GM19467 (cell line): ENCODE data around the gene ARL14EP.

Experiments used
- ATAC-seq: cut with Tn5 transposase; IDR thresholded peaks from one replicate; pipeline ENCODE4 v1.9.1; 2021; ENCODE audit warnings: mild to moderate bottlenecking, moderate library complexity; ENCODE audit not compliant: unreplicated experiment

Gene ARL14EP

GRCh38 chr11:30368394-30368793 lies 45.5 kb downstream of the ARL14EP start:
- no peak for ATAC-seq

DNA sequence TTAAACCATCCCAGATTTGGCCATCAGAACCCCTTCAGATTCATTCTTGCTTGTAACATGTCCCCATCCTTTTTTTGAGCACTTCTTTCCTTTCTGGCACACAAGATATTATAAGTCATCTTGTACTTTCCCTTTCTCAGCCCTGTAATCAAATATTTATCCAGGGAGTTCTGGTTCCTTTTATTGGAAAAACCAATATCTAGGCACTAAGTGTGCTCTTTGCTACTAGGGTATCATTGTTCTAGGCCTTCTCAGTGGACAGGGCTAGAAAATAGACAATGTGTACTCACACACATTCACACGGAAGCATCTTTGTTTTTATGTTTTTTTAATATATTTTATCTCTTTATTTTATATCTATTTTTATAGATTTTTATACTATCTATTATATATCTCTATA lies 47.3 kb downstream of the ARL14EP start:
- ATAC-seq, result no peak

GRCh38 chr11:30377347-30377746 lies 54.4 kb downstream of the ARL14EP start:
- ATAC-seq, result no peak

- ATAC-seq, result no peak
Measured at GRCh38 chr11:30380846-30381245, 57.9 kb downstream of the ARL14EP start.

GRCh38 chr11:30381879-30382278 lies 59.0 kb downstream of the ARL14EP start:
- ATAC-seq, result no peak
